Activated T-helper 1 cell treated with Interleukin-2 at 50 U/mL for 16 hours (primary cell): Measurements from ENCODE around the gene ABCC2.

Experiments
- DNase-seq: peaks from one replicate; pipeline ENCODE4 v3.0.0-alpha.2; 2020; ENCODE audit warnings: low read depth

Gene ABCC2

DNA sequence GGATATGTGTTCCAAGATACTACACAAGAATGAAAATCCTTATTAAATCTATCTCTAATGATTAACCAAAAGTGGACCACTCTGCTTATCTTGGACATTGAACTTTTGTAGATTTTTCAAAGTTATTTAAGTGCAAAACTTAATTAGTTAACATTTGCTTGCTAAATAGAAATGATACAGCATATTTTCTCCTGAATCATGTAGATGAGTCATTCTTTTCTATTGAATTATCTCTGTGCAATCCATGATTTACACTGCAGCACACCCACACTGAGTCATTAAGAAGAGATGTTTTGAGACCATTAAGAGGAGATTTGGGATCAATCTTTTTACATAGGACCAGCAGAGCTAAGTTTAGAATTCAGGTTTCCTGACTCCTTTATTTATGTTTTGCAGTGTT is 6.6 kb upstream of the ABCC2 start:
- no peak for DNase-seq

- DNase-seq: no peak
Observed at GRCh38 chr10:99777918-99778714, 4.3 kb upstream of the ABCC2 start.

DNA sequence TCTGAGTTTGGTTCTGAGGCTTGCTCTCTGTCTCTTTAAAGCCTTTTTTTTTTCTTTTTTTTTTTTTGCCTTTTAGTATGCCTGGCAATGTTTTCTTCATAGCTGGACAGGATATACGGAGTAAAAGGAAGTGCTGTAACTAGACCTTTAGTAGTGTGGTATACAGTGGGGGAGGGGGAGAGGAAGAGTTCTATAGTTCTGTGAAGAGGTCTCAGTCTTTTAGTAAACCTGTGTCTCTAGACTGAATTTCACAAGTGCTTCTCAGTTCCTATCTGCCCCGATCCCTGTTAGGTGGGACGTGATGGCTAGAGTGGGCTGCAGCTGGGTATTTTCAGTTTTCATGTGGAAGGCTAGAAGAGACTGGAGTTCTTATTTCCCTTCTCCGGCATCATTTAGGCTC is 3.1 kb upstream of the ABCC2 start:
- DNase-seq: no peak

- DNase-seq: no peak
Observed at GRCh38 chr10:99781734-99782429, 558 bp upstream of the ABCC2 start.

DNA sequence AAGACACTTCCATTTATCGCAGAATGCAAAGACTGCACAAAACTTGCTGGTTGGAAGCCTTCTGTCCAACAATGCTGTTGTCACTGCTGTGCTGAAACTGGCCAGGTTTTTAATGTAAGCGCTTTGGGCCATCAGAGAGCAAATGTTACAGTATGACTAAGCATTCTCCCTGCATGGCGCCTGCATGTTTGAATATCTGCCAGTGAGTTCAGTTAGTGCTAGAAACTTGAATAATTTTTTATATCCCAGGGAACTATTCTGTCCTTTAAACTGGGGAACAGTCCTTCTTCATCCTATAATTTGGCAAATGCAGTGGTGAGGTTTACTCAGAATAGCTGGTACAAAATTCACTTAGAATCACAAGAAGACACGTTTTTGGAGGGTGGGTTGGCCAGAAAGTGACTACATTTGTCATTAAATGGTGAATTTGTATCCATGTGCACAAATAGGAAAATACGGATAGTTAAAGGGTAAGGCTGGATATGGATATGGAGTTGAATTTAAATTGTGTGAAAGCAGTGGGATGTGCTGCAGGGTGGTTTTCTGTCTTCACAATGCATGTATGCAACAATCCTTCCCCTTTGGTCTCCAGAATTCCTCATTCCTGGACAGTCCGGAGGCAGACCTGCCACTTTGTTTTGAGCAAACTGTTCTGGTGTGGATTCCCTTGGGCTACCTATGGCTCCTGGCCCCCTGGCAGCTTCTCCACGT is 1.7 kb downstream of the ABCC2 start:
- DNase-seq: no peak

DNA sequence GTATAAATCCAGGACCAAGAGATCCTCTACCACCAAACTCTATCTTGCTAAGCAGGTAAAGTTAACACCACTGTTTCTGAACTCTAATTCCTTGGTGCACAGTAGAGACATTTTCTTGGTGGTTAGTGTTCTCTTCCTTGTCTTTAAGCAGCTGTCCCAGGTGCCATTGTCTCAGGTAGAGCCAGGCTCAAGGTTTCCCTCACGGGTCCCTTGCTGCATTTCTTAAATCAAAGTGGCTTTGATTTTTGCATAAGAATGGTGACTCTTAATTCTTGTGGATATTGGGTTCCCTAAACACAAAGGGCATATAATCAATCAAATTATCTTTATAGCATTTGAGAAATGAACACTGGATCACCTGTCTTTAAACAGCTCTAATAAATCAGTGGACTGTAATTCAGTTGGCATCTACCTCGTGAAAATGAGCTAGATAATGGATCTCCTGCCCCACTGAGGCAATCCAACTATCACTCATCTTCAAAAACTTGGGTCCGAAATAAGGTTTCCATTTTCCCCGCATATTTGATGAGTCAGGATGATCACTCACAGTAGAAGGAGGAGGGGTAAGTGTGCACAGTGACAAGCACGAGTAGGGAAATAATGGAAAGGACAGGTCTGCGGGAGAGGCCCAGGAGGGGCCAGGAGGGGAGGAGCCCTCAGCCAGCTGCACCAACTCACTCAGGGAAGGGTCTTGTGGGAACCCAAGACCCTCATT is 2.4 kb downstream of the ABCC2 start:
- no peak for DNase-seq

DNA sequence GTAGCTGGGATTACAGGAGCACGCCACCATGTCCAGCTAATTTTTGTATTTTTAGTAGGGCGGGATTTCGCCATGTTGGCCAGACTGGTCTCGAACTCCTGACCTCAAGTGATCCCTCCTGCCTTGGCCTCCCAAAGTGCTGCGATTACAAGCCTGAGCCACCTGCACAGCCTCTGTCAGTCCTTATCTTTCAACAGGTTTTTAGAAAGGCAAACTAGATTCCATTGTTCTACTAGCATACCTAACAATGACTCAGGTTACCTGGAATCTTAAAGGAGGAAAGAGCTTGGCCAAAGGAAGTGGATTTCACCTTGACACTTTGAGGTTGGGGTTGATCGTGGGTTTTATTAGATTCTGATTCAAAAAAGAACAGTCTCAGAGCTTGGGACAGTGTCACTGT is 3.2 kb downstream of the ABCC2 start:
- no peak for DNase-seq

DNA sequence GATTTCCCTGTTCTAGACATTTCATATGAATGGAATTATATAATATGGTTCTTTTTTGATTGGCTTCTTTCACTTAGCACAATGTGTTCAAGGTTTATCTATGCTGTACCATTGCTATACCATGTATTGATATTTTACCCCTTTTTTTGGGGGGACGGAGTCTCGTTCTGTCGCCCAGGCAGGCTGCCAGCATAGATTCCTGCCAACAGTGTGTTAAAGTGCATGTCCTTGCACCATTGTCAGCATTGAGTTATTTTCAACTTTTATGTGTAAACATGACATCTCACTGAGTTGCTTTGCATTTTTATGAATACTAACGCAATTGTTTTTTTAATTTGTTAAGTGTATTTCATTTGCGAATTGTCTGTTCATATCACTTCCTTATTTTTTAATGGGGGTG is 4.9 kb downstream of the ABCC2 start:
- no peak for DNase-seq

- DNase-seq: no peak
Observed at GRCh38 chr10:99787782-99788445, 5.5 kb downstream of the ABCC2 start.

DNA sequence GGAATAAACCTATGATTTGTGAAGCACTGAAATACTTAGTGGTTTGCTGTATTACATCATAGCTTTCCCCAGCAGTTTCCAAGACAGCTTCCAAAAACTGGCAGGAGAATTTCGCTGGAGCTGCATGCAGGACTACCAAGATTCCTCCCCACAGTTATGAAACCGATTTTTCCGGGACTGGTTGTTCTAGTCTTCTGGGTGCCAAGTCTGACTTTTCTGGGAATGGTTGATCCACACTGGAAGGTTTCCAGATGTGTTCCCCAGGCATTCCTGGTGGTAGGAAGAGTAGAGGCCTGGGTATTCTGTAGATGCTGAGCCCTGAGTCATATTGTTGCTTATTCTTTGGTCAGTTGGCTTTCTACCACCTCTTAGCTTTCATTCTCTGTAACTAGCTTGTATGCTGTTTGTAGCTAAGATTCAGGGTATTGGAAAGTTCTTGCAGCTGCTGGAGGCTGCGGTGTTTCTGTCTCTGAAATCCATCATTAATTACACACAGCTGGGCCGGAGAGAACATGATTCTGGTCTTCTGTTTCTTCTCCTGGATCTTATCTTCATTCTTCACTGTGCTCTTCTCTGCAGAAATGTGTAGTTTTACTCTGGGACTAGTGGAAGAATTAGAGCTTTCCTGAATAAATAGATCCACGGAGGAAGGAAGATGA is 6.3 kb downstream of the ABCC2 start:
- DNase-seq: no peak

GRCh38 chr10:99791831-99792230 is 9.4 kb downstream of the ABCC2 start:
- DNase-seq: no peak

DNA sequence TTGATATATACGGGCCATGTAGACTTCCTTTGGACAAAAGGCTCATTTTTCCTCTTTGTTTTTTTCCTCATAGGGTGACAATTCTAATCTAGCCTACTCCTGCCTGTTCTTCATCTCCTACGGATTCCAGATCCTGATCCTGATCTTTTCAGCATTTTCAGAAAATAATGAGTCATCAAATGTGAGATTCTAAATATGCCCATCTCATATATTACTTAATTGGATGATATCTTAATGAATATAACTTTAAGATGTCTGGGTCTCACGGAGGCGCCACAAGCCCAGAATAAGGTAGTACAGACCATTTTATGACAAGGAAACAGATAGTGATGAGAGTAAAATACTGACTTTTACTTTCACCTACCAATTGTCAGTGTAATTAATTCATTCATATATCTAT is 11.4 kb downstream of the ABCC2 start:
- DNase-seq: no peak

- DNase-seq: no peak
Observed at GRCh38 chr10:99796928-99797327, 14.5 kb downstream of the ABCC2 start.

GRCh38 chr10:99798031-99798430 is 15.6 kb downstream of the ABCC2 start:
- DNase-seq: no peak

DNA sequence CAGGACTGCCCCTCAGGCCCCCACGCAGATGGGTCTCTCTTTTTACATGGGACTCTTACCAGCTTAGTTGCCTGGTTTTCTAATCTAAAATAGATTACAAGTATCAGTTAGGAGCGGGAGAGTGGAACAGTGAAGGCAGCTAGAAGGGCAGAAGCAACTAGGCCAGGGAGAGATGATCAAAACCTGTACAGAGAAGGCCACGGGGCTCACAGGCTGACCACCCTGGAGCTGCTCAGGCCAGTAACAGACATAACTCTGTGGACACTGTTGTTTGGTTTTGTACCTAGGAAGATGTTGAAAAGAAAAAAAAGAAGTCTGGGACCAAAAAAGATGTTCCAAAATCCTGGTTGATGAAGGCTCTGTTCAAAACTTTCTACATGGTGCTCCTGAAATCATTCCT is 16.5 kb downstream of the ABCC2 start:
- DNase-seq: no peak

- DNase-seq: no peak
Observed at GRCh38 chr10:99799613-99800012, 17.2 kb downstream of the ABCC2 start.

DNA sequence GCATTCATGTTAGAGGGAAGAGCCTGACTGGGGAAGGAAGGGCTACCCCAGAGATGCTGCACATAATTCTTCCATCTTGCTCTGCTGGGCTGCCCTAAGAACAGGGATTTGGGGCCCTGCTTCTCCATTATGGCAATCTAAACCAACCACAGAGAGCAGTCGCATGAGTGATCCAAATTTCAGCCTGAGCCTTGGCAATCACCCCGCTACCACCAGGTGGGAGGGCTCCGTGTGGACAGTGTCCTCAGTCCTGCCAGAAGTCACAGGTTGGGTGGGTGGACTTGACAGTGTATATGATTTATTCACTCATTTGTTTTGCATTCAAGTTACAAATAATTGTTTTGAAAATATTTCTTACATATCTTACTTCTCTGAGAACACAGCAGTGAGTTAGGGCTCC is 22.0 kb downstream of the ABCC2 start:
- DNase-seq: no peak

DNA sequence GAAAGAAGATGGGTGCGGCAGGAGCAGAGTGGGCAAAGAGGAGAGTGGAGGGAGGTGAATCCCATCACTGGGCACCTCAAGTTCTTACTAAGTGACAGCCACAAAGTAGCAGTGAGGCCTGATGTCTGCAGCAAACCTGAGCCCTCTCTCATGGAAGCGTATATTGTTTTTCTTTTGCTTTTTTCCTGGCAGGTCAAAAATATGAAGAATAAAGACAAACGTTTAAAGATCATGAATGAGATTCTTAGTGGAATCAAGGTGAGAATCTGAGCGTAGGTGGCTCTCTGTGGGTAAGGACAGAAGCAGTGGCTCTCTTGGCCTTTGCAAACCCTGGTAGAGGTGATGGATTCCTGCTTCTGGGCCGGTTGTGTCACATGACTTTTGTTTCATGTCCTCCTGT is 22.8 kb downstream of the ABCC2 start:
- no peak for DNase-seq

DNA sequence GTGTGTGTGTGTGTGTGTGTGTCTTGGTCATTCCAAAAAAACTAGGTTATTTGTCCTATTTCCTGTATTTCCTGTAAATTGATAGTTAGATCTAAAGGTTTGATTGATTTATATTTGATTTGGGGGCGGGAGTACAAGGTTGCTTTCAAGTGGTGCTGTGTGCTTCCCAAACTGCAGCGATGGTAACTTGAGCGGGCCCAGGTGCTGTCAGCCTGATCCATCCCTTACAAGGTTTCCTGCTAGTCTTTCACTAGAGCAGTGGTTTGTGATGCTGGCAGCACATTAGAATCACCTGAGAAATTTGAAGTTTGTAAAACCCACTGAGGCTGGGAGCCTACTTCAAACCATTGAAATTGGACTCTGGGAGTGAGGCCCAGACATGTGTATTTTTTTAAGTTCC is 23.7 kb downstream of the ABCC2 start:
- DNase-seq: no peak

DNA sequence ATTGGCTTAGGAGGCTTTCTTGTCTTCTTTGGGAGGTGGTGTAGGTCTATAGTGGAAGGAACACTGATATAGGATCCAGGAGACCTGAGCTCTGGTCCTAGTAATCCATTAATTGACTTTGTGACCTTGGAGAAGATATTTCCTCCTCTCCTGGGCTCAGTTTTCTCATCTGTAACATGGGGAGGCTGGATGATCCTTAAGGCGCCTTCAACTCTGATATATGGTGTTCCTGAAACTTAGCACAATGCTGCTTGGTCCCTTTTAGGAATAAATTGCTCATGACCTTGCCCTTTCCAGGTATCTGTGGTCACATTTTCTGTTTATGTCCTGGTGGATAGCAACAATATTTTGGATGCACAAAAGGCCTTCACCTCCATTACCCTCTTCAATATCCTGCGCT is 25.3 kb downstream of the ABCC2 start:
- no peak for DNase-seq

- no peak for DNase-seq
Observed at GRCh38 chr10:99808270-99808669, 25.8 kb downstream of the ABCC2 start.
